Measurements from ENCODE around the gene CEL.

DNA sequence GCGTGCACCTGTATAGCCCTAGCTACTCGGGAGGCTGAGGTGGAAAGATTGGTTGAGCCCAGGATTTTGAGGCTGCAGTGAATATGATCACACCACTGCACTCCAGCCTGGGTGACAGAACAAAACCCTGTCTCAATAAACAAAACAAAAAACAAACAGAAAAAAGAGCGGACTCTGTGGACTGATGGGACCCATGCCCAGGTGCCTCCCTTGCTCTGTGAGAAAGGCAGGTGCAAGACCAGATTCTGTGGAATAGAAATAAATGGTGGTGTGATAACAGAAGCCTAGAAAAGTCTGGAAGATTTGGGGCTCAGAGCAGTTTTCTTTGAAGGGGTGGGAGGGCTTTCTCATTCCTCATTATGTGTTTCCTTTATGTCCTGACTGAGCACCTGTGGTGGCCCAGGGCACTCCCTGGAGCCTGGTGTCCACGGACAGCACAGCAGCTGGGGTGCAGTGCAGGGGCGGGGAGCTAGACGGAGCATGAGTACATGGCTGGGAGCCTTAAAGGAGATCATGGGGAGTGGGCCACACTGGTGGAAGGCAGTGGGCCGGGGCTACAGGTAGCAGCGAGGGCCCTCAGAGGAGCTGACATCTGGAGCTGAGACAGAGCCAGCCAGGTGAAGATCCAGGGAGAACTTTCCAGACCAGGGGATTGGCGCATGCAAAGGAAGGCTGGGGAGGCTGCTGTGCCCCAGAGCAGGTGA is 15.4 kb upstream of the CEL start:
- TF ChIP-seq EZH2 (IDR thresholded peaks at IDR 0.05) = no peak
- TF ChIP-seq POLR2AphosphoS5 (IDR thresholded peaks at IDR 0.05; ENCODE audit: borderline replicate concordance, low read depth, low read length) = no peak
- no peak for TF ChIP-seq FOXP2 (optimal IDR thresholded peaks at IDR 0.05; ENCODE audit: control extremely low read depth, extremely low read length, insufficient read depth)

Measured in SK-N-MC (cell line).